GM18861 (cell line): Measurements from ENCODE around the gene CYTL1.
"Not testable (repeated sequence)": the region's sequence is repeated elsewhere in the genome, so short reads cannot be mapped to it uniquely, and the experiment has no call there.

ENCODE experiments used
- ATAC-seq: cut with Tn5 transposase; IDR thresholded peaks from one replicate; pipeline ENCODE4 v1.9.1; 2021; ENCODE audit not compliant: unreplicated experiment

Gene CYTL1

DNA sequence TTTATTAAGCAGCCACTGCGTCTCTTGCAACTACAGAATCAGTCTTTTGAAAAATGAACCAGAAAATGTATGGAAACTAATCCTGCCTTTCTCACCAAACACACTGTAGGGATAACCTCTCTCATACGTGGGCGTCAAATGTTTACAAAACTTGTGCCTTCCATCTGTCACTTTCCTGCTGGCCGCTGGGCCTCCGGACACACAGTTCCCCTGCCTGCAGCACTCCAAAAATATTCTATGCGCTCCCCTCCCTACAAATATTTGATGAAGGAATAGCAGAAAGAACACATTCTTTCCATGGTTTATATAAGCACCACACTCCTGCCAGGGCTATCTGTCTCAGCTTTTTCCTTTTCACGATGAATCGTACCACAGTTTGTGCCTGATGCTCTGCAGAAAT lies 14.9 kb upstream of the CYTL1 start:
- ATAC-seq: no peak

- ATAC-seq: no peak
Observed at GRCh38 chr4:5033281-5033841, 14.1 kb upstream of the CYTL1 start.

DNA sequence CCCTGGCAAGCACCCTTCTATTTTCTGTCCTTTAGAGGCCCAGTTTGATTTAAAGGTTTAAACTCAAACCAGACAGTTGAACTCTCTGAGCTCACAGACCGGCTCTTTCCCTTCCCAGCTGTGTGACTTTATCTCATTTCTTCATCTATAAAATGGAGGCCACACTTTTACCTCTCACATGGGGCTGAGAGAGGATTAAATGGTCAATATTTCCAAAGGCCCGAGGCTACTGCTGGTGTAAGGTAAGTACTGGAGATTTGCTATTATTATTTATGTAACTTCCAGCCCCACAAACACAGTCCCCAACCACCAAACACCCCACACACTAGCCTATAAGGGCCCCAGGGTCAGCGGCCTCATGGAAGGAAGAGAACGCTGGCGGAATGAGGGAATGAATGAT lies 13.6 kb upstream of the CYTL1 start:
- ATAC-seq: no peak

DNA sequence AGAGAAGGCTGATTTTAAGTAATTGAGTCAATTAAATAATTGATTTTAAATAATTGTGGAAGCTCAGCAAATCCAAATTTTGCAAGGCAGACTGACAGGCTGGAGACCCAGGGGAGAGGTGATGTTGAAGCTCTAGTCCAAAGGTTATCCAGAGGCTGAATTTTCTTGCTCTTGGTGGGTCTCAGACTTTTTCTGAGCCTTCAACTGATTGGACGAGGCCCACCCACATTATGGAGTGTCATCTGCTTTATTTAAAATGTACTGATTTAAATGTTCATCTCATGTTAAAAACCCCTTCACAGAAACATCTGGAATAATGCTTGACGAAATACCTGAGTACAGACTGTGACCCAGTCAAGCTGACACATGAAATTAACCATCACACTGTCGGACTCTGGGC lies 11.7 kb upstream of the CYTL1 start:
- ATAC-seq: no peak

DNA sequence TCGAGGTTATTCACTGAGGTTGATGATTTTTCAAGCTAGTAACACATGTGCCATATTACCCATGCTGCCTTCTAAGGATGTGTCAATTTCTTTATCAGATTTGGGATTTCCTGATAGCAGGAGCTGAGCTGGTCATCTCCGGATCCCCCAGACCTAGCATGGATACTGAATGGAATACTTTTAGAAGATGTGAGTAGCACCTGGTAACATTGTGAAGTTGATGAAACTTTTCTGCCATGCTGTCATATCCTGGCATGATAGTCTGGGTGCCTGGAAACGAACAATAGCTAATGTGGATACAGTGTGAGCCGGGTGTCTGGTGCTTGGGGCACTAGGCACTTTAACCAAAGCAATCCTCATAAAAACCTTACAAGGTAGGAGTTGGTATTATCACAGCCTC lies 11.0 kb upstream of the CYTL1 start:
- ATAC-seq: no peak

DNA sequence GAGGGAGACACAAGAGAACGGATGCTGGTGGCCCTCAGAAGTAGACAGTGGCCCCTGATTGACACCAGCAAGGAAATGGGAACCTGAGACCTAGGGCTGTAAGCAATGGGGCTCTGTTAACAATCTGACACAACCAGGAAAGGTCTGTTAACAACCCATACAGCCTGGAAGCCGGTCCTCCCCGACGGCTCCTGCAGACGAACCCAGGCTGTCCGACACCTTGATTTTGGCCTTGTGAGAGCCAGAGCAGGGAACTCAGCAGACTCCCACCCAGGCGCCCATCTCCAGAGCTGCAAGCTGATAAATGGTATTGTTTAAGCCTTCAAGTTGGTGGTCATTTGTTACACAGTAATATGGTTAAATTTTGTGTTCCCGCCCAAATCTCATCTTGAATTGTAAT lies 10.2 kb upstream of the CYTL1 start:
- no peak for ATAC-seq

DNA sequence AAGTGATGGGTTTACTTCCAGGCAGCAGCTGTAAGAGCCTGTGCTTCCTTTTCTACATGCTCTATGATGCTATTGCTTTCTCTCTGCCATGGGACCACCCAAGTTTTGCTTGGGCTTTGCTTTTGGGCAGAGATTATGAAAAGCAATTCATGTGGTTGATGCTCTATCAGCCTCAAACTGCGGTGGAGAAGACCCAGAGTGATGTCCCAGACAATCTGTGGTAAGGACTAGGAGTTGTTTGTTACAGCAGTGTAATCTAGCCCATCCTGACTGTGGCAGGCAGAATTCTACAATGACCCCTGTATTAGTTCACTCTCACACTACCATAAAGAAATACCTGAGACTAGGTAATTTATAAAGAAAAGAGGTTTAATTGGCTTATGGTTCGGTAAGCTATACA lies 9.2 kb upstream of the CYTL1 start:
- no peak for ATAC-seq

DNA sequence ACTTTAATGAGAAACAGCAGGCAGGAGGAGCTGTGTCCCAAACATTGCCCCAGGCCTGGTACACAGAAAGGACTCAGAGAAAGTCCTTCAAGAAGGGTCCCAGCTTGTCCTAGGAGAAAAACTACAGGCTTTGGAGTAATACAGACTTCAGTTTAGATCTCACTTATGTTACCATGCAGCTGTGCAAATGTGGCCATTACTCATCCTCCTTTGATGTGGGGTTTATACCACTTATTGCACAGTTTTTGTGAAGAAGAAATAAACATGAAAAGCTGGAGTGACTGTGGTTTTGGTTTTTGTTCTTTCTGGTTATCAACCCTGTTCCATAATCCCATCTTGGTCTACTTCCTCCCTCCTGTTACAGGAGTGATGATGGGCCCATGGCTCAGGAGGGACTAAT lies 8.1 kb upstream of the CYTL1 start:
- ATAC-seq: no peak

DNA sequence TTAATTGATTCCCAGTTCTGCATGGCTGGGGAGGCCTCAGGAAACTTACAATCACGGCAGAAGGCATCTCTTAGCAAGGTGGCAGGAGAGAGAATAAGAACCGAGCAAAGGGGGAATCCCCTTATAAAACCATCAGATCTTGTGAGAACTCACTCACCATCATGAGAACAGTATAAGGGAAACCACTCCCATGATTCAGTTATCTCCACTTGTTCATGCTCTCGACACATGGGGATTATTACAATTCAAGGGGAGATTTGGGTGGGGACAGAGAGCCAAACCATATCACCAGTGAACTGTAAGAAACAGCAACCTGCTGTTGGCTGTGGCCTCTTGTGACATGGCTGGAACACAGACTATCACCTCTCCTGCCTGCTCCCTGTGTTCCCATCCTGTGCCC lies 7.1 kb upstream of the CYTL1 start:
- ATAC-seq: no peak

- ATAC-seq: no peak
Observed at GRCh38 chr4:5024673-5025072, 5.4 kb upstream of the CYTL1 start.

GRCh38 chr4:5021546-5021945 lies 2.3 kb upstream of the CYTL1 start:
- ATAC-seq: no peak

DNA sequence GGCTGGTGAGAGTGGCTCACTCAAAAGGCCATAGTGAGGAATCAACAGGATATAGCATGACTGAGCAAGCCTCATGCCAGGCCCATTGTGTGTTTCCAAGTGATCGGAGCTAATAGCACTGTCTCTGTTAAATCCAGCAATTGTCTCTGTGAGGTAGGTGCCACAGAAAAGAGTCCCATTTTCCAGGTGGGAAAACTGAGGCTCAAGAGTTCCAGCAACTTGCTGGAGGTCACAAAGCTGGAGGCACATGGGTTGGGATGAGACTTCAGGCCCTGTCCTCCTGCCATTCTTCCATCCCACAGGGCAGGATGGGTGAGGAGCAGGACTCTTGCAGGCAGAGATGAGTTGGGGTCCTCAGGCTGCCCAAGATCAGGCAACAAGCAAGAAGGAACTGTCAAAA lies 1.1 kb upstream of the CYTL1 start:
- ATAC-seq: no peak

GRCh38 chr4:5019796-5020195 lies 538 bp upstream of the CYTL1 start:
- ATAC-seq: no peak

GRCh38 chr4:5018603-5019002 lies 655 bp downstream of the CYTL1 start:
- ATAC-seq: no peak

GRCh38 chr4:5018096-5018495 lies 1.2 kb downstream of the CYTL1 start:
- no peak for ATAC-seq

GRCh38 chr4:5014007-5014682 lies 5.1 kb downstream of the CYTL1 start:
- ATAC-seq: no peak

DNA sequence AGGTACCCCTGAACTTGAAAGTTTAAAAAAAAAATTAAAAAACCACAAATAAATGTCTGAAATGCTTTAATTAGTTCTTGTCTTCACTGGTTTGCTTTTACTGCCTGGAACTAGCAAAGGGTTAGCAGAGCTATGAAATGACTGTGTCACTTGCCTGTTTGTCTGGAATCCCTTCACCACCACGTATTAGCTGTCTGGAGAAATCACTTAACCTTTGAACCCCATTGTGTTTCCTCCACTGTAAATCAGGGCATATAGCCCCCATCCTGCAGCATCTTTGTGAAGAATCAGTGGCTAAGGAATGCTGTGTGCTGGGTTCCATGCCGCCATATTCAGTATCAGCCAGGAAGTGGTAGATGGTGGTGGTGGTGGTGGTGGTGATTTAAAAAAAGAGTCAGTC lies 6.3 kb downstream of the CYTL1 start:
- no peak for ATAC-seq

GRCh38 chr4:5012244-5012898 lies 6.9 kb downstream of the CYTL1 start:
- no peak for ATAC-seq

- no peak for ATAC-seq
Observed at GRCh38 chr4:5010984-5011383, 8.3 kb downstream of the CYTL1 start.

GRCh38 chr4:5009796-5010195 lies 9.5 kb downstream of the CYTL1 start:
- ATAC-seq: no peak

GRCh38 chr4:5006932-5007331 lies 12.3 kb downstream of the CYTL1 start:
- not testable (repeated sequence) for ATAC-seq

DNA sequence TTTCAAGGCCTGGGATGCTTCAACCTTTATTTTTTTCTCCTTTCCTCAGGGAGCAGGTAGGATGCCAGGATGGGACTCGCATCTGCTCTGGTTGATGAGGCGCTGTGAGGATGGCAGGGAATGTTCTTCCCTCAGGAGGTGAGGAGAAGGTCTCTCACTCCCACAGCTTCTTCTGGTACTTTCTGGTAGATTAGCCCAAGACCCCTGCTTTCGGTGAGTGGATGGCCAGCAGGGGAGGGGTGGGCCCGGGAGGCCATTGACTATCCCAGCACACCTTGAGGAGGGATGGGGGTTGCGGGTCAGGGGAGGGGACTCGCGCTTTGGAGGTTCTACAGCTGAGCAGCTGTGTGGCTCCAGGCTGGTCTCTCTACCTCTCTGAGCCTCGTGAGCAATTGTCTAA lies 14.8 kb downstream of the CYTL1 start:
- ATAC-seq: no peak

DNA sequence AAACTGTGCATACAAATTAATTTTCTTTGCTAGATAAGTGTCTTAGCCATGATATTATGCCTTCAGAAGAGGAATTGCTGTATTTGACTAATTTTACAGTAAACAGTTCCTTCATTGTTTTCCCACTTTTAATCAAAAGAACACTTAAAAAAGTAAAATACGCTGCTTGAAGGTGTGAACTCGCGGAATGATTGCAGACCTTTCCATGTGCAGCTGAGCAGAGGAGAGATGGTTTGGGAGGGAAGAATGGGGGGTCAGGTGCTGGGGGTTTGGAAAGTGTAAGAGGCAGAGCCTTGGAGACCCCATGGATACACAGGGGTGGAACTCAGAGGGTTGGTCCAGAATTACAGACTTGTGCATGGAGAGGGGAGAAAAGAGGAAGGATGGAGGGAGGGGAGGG lies 15.3 kb downstream of the CYTL1 start:
- ATAC-seq: no peak
